Loucy (cell line): Measurements from ENCODE around the gene NSD1.

Experiments used
- CTCF ChIP-seq: fragments of 200-600 bp; sonication (generic); conservative IDR thresholded peaks from 2 replicates; pipeline ENCODE4 v1.5.1; 2014; ENCODE audit warnings: mild to moderate bottlenecking, antibody characterized with exemption, low read length
- EZH2phosphoT487 ChIP-seq: fragments of 200-600 bp; IDR thresholded peaks from 2 replicates; pipeline ENCODE4 v1.6.1; 2018; ENCODE audit warnings: antibody characterized with exemption, mild to moderate bottlenecking, moderate library complexity, borderline replicate concordance

GRCh38 chr5:177112589-177113220 lies 20.9 kb upstream of the NSD1 start:
- TF ChIP-seq CTCF (no peak), EZH2phosphoT487 (no peak)
